Stimulated activated CD4-positive, alpha-beta T cell treated with anti-CD3 and anti-CD28 coated beads, Interleukin-12 subunit alpha, Interleukin-12 subunit beta, amount 100 ng/mL, for 48 hours (primary cell): ENCODE data around the gene EGFL8.
"Not testable (repeated sequence)": the region's sequence is repeated elsewhere in the genome, so short reads cannot be mapped to it uniquely, and the experiment has no call there.

Experiments used
- DNase-seq, 3 donors: peaks; one replicate each; pipeline ENCODE4 v3.0.0-alpha.2; 2020; ENCODE audit warnings: low read depth in 2 of 3, low spot score in 1 of 3

EGFL8 gene

DNA sequence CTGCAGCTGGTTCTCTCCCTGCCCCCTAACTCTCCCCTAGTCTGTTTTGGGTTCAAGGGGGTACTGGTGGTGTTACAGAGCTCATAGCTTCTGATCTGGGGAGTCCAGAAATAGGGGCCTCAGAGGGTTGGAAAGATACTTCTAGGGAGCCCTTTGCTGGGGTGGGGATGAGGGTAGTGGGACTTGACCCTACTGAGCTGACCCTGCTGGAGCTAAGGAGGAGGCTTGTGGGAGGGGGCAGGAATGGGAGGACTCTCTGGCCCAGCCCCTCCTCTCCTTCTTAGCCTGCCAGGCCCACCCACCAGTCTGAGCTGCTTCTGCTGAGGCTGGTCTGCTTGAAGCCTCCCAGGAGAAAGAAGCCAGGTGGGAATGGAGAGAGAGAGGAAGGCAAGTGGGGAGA, at the start of gene EGFL8:
Gene EGFL8 (plus strand): TSS at position 301 of the 400 bp plus-strand sequence. CDS start 1,571 bp downstream, outside the sequence.
- no peak for DNase-seq

DNA sequence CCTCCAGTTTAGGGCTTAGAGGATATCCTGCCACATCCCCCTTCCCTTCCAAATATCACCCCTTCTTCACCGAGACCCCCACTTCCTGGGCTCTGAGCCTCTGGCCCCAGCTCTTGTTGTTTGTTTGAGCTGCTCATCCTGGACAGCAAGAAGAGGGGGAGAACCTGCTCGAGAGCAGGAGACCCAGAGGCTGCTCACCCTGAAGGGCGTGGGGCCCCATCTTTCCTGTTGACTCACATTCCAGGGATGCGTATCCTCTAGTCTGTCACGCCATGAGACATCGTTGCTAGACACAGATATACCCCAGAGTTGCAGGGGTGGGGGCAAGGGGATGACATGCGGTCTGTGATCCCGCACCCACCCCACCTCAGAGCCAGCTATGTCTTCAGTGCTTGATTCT, 49.6 kb upstream of the EGFL8 start:
- DNase-seq: no peak

DNA sequence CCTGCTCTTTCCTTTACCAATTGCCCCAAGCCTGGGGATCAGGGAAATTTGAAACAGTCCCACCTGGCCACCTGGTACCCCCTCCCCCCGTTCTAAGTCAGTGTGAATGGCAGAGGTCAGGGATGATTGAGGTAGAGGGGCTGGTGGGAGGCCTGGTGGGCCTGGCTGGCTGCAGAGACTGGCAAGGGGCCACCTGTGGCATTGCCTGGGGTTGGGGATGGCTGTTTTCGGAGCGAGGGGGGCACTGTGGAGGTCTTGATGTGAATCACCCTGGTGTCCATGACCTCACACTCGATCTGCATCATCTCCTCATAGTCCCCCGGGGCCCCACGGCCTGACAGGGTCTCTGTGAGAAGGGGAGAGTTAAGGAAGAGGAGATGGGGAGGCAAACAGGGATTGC, 48.8 kb upstream of the EGFL8 start:
- DNase-seq: no peak

DNA sequence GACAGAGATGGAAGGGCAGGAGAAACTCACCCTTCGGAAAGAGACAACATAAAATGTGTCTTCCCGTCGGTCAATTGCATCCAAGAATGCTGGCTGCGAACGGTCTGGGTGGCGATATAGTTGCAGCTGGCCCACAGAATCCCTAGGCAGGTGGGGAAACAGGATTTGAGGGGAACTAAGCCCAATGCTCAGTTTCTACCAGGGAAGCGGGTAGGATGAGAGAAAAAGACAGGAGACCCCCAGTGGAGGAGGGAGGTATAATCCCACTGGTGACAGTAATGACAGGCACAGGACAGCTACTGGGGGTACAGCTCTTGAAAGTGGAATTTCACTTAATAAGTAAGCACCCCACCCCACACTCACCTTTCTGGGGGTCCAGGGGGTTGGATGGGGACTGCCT, 47.7 kb upstream of the EGFL8 start:
- no peak for DNase-seq

DNA sequence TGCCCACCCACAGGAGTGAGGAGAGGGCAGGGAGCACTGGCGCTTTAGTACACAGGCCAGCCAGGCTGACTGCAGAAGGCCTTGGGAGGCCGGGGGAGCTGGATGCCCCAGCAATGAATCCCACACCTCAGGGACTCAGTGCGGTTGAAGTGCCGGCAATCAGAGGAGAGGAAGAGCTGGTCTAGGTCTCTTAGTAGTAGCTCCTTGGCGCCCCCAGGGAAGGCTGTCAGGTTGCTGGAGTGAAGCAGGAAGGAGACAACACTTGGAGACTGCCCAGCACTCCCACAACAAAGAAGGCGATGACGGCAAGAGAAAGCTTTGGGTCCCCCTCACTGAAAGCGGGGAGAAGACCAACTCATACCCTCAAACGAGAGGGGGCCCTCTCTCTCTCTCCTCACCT, 46.9 kb upstream of the EGFL8 start:
- no peak for DNase-seq

DNA sequence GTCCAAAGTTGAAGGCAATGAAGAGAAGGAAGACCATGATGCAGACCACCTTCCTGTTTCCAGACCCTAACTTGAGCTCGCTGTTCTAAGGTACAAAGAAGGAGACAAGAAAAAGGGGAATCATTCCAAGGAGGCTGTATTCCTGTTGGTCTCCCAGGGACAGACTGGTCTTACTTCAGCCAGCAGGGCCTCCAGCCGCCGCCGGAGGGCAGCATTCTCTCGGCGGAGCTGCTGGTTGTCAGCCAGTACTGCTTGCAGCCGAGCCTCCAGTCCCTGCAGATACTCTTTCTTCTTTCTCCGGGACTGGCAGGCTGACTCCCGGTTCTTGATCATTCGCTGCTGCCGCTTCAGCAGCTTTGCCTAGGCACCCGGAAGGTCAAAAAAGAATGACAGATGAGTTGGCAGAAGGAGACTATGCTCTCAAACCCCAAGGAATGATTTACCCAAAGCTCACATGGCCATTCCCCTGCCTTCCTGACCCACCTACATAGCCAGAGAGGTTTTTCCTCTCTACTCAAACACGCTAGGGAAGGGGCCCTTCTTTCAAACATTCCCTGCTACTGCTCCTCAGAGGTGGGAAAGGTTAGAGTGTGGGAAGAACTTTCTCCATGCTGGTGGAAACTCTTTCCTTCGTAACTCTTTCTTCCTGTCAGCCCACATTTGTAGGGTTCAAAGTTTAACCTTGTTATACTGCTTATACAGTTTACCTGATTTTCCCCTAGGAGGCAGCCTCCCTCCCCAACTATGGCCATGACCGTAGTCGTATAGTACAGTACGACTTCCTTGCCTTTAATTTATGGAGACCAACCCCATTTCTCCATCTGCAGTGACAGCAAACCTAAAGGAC, 45.4 kb upstream of the EGFL8 start:
- DNase-seq: peak; percentile 45 to 58 (median 57)

DNA sequence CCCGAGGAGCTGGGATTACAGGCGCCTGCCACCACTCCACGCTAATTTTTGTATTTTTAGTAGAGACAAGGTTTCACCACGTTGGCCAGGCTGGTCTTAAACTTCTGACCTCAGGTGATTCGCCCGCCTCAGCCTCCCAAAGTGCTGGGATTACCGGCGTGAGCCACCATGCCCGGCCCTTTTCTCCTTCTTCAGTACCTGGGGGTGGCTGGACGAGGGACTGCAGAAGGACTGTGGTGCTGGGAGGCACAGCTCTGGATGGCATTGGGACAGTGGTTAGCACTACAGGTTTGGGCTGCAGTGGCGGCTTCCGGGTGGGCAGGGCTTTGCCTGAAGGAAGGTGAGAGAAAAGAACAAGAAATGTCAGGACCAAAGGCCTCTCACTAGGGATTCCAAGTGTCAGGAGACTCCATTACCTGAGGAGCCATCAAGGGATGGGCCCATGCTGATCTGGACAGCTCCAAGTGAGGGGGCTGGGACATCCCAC, 43.8 kb upstream of the EGFL8 start:
- no peak for DNase-seq

DNA sequence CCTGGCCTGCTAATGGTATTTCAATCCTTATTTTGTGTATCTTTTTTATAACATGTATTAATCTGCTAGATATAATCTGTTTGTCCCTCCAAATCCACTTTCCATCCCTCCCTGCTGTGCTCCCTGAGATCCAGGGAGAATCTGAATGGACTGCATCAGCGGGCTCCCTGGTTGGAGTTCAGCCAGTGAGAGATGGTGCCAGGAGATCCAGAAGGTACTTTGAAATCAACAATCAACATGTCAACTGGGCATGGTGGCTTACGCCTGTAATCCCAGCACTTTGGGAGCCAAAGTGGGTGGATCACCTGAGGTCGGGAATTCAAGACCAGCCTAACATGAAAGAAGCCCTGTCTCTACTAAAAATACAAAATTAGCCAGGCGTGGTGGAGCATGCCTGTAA, 40.7 kb upstream of the EGFL8 start:
- no peak for DNase-seq

DNA sequence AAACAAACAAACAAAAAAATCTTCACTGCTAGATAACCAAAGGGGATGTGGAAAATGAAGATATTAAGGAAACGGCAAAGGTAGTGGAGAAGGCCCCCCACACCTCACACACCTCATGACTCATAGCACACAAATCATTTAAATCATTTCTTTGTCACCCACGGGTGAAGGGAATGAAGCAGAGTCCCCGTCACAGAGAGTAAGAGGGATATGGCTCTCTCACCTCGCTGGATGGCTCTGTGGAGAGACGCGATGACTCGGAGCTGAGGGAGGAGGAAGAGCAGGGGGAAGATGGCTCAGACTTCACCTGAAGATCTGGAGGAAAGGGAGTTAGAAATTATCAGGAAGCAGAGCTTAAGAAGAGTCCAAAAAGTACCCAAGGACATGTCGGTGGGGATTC, 37.5 kb upstream of the EGFL8 start:
- DNase-seq: no peak

DNA sequence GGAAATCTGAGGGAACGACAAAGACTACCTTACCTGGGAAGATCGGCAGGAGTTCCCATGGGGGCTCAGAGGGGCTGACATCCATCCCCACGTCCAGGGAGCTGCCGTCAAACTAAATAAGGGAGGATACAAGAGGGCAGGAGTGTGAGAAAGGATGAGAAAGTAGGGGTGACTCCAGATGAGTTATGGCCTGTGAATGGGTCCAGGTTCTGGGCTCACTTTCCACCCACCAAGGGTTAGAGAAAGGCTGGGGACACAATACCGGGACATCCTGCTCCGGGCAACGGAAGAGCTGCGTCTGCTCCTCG, 37.0 kb upstream of the EGFL8 start:
- DNase-seq: no peak

DNA sequence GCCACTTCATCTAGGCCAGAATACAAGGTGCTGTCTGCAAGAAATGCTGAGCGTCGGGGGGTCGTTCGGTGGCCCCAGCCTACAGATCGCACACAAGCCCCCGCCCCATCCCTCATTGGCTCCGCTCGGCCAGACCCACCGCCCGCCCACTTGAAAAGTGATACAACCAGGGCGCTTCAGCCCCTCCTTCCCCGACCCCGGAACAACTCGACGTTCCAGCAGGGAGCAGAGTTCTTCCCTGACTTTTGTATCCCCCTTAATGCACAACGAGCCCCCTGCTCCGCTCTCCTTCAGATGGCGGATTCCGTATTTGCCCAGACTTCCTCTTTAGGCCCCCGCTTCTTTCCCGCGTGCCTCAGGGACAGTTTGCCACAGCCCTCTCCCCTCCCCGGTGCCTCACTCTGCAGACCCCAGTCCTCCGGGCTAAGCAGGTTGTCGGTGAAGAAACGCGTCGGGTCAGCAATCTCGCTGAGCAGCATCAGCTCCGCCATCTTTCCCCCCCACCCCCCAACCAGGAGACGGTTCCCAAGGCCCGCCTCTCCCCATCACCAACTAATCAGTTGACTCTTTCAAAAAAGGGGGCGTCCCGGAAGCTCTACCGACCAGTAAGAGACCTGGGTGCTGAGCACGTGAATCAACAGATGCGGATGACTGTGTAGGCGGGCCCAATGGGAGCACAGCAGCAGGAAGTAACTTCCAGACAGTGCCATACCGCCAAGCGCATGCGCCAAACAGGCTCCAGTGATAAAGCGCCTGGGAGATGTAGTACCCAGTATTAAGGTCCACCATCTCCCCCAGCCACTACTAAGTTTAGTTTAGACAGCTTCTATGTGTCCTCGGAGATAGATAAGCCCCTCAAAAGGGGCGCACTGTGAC, 36.4 kb upstream of the EGFL8 start, which contains the start of gene ATF6B:
Gene ATF6B (minus strand): TSS at position 530 of the 876 bp plus-strand sequence. CDS start 39 bp downstream, at position 491.
- peak; percentile 96 for DNase-seq

DNA sequence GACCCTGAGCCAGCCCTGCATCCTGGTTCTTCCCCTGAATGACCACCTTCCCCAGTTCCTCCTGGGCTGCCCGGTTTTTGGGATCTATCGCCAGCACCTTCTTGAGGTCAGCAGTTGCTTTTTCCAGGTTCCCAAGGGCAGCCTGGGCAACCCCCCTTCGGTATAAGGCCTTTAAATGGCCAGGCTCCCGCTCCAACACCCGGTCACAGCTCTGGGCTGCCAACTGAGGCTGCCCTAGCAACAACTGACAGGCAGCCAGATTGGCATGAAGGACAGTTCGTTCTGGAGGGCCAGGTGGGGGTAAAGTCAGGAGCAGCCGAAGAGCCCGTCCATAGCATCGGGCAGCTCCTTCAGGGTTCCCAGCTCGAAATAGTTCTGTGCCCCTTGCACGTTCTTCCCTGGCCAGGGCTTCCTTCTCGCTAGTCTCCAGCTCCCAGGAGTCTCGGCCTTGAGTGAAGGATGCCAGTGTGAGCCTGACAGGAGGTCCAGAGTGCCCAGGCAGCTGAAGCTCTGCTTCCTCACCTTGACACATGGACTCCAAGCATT, 35.6 kb upstream of the EGFL8 start:
- DNase-seq: no peak

DNA sequence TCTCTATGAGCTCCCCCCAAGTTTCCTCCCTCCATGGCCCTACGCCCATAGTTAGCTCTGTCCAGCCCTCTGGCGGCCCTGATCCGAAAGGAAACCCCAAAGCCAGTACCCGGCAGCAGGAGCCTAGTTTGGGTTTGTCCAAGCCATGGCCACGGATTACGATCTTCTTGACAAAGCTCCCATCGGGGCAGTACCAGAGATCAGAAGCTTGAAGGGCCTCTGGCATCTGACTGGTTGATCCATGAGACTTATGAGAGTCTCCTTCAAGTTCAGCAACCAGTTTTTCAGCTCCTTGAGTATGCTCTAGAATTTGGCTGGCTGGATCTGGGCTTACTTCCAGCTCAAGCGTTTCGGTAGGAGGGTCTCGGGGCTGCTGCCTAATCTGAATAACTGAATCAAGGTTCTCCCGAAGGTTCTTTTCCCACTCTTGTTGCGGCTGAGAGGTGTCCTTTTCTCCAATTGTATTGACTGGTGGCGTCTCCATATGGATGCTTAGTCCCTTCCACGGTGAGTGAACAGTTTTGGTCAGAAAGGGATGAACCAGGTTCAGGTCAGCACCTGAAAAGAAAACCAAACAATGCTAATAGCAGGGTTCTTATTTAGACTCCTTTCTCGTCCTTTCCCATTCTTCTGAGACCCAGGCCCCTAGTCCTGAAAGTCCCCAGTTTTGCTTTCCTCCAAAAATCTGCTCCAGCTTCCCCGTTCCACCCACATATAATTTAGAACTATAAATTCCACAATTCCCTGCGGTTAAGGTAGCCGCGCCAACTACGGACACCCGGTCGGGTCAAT, 34.9 kb upstream of the EGFL8 start:
- DNase-seq: no peak

DNA sequence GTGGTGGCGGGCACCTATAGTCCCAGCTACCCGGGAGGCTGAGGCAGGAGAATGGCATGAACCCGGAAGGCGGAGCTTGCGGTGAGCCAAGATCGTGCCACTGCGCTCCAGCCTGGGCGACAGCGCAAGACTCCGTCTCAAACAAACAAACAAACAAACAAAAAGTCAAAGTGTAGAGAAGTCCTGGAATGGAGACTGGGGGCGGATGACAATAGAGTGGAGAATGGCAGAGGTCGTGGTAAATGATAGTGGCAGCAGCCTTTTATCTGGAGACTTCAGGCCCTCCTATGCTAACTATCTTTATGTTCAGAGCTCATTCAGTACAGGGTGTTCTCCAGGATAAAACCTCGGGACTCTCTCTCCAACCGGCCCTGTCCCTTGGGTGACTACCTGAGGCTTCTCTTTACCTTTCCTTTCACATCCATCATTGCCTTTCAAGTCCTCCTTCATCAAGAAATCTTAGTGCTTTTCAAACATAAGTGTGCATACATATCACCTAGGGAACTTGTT, 32.9 kb upstream of the EGFL8 start:
- no peak for DNase-seq

DNA sequence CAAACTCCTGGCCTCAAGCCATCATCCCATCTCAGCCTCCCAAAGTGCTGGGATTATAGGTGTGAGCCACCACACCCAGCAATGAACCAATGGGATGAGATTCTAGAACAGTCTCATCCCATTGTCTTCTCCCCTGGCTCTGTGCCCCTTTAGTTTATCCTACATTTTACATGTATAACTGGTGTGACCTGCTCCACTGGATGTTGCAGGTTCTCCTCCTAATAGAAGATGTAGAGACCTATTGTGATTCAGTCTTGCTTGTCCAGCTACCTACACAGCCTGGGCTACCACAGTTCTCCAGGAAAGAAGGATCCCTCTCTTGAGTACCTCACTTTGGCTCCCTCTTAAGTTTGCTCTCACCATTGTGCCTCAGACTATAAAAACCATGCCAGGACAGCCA, 32.3 kb upstream of the EGFL8 start:
- no peak for DNase-seq

DNA sequence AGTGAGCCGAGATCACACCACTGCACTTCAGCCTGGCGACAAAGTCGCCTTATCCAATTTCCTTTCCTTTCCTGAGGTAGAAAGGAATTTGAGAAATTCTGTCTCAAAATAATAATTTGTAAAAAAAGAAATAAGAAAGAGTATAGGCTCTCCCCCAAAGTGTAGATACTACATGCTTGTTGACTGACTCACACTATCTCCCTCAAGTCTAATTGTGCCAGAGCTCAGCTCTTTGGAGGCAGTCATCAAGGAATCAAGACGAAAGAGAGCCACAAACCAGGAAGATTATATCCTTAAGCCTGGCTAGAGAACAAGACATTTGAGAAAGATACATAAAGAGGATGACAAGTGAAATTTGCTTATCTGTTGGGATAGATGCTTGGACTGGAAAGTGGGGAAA, 30.6 kb upstream of the EGFL8 start:
- DNase-seq: no peak

DNA sequence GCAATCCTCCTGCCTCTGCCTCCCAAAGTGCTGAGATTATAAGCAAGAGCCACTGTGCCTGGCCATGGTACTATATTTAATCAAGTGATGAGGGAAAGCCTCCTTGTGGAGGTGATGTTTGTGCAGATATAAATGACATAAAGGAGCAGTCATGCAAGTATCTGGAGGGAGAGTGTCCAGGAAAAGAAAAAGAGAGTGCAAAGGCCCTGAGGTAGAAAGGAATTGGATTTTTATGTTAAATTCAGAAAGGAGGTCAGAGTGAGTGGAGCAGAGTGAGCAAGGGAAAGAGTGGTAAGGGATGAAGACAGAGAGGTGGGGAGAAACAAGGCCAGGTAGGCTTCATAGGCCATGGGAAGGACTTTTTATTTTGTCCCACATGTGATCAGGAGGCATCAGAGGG, 26.9 kb upstream of the EGFL8 start:
- no peak for DNase-seq

DNA sequence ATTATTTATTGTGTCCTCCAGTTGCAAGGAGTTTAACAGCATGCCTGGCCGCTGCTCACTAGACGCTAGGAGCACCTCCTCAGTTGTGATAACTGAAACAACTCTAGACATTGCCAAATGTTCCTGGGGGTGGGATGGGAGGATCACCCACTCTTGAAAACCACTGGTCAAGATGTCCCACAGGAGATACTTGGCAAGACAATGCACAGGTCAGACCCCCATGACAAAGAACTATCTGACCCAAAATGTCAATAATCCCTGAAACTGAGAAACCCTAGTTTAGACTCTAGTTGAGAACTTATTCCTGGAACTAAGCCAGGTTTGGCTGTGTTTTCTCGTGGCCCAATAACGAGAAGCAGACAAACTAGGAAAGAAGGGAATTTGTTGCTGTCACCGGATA, 24.8 kb upstream of the EGFL8 start:
- no peak for DNase-seq

DNA sequence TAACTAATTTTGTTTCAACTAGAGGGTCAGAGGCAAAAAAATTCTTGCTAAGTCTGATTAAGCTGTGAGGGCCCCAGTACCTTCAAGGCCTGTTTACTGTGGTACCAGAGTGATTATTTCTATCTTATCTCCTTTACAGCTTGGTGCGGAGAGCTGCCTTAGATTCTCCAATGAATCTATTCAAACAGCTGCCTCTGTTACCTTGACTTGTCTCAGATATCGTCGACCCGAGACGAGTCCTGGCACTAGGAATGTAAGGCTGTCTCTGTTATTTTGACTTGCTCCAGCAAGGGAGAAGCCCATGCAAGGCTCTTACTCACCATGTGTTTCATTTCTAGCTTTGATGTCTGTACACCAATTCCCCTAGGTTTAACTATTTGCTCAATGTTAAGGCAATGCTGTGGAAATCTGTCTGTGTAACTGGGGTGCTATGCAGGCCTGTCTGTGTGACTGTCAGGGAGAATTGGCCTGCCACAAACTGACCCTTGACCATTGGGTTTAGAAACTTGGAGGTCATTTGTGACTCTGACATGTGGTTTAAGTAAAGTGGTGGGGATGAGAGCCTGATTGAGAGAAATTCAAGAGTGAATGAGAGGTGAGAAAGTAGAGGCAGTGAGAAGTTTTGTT, 23.9 kb upstream of the EGFL8 start:
- DNase-seq: no peak

DNA sequence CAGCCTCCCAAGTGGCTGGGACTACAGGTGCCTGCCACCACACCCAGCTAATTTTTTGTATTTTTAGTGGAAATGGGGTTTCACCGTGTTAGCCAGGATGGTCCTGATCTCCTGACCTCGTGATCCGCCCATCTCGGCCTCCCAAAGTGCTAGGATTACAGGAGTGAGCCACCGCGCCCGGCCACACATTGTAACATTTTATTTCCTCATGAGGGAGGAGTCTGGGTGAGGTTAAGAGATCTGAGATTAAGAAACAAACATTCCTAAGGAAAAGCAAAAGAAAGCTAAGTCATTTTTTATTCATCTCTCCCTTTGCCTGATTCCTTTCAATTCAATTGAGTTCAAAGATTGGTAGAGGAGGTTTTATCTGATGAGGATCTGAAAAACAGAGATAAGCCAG, 20.2 kb upstream of the EGFL8 start:
- DNase-seq: not testable (repeated sequence)
